ENCODE data around the gene CEACAM20.

Gene CEACAM20

GRCh38 chr19:44554641-44555246 is 25.3 kb upstream of the CEACAM20 start:
- TF ChIP-seq POLR2AphosphoS5 (IDR thresholded peaks at IDR 0.05; ENCODE audit: low read depth, low read length) (no peak), TAF1 (IDR thresholded peaks at IDR 0.05; ENCODE audit: borderline replicate concordance, insufficient read depth, low read length) (no peak), FOXP2 (optimal IDR thresholded peaks at IDR 0.05; ENCODE audit: borderline replicate concordance, extremely low read depth, extremely low read length, insufficient read depth) (no peak), REST (IDR thresholded peaks at IDR 0.05; ENCODE audit: insufficient read depth in 1 of 2, low read depth in 2 of 2, low read length in 2 of 2) (no peak), SIN3A (IDR thresholded peaks at IDR 0.05; ENCODE audit: borderline replicate concordance, insufficient read depth, low read length) (no peak)

- TF ChIP-seq FOXP2 (optimal IDR thresholded peaks at IDR 0.05; ENCODE audit: borderline replicate concordance, extremely low read depth, extremely low read length, insufficient read depth) (no peak), TAF1 (IDR thresholded peaks at IDR 0.05; ENCODE audit: borderline replicate concordance, insufficient read depth, low read length) (no peak)
These were observed 24.1 kb upstream of the CEACAM20 start for GRCh38 chr19:44553478-44554171.

GRCh38 chr19:44552324-44552723 is 22.8 kb upstream of the CEACAM20 start:
- TF ChIP-seq POLR2AphosphoS5 (IDR thresholded peaks at IDR 0.05; ENCODE audit: low read depth, low read length) (no peak), FOXP2 (optimal IDR thresholded peaks at IDR 0.05; ENCODE audit: borderline replicate concordance, extremely low read depth, extremely low read length, insufficient read depth) (no peak), REST (IDR thresholded peaks at IDR 0.05; ENCODE audit: insufficient read depth in 1 of 2, low read depth in 2 of 2, low read length in 2 of 2) (no peak), SIN3A (IDR thresholded peaks at IDR 0.05; ENCODE audit: borderline replicate concordance, insufficient read depth, low read length) (no peak)

GRCh38 chr19:44551850-44552249 is 22.4 kb upstream of the CEACAM20 start:
- TF ChIP-seq REST (IDR thresholded peaks at IDR 0.05; ENCODE audit: insufficient read depth in 1 of 2, low read depth in 2 of 2, low read length in 2 of 2) = no peak
- no peak for TF ChIP-seq FOXP2 (optimal IDR thresholded peaks at IDR 0.05; ENCODE audit: borderline replicate concordance, extremely low read depth, extremely low read length, insufficient read depth)
- no peak for TF ChIP-seq TAF1 (IDR thresholded peaks at IDR 0.05; ENCODE audit: borderline replicate concordance, insufficient read depth, low read length)
- no peak for TF ChIP-seq POLR2AphosphoS5 (IDR thresholded peaks at IDR 0.05; ENCODE audit: low read depth, low read length)

GRCh38 chr19:44549507-44549906 is 20.0 kb upstream of the CEACAM20 start:
- no peak for TF ChIP-seq FOXP2 (optimal IDR thresholded peaks at IDR 0.05; ENCODE audit: borderline replicate concordance, extremely low read depth, extremely low read length, insufficient read depth)
- no peak for TF ChIP-seq SIN3A (IDR thresholded peaks at IDR 0.05; ENCODE audit: borderline replicate concordance, insufficient read depth, low read length)
- no peak for TF ChIP-seq POLR2AphosphoS5 (IDR thresholded peaks at IDR 0.05; ENCODE audit: low read depth, low read length)
- TF ChIP-seq REST (IDR thresholded peaks at IDR 0.05; ENCODE audit: insufficient read depth in 1 of 2, low read depth in 2 of 2, low read length in 2 of 2) = no peak
- no peak for TF ChIP-seq TAF1 (IDR thresholded peaks at IDR 0.05; ENCODE audit: borderline replicate concordance, insufficient read depth, low read length)
